ENCODE results near the gene UGT1A6.

DNA sequence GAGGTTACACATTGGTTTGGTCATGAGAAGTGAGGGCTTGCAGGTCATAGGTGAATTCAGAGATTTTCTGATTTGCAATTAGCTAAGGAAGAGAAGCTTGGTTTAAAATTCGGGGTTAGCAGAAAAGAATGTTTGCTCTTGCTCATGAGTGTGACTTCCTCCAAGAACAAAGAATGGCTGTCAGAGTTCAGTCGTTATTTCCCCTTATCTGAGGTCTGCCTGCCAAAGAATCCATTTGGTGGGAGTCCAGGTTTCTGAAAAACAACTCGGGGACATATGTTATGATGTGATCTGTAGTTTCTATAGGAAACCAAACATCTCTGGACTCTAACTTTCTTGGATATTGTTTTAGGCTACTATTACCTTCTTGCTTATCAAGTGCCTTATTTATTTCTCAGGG is 3.2 kb upstream of the UGT1A6 start:
- TF ChIP-seq, protein P1, sequence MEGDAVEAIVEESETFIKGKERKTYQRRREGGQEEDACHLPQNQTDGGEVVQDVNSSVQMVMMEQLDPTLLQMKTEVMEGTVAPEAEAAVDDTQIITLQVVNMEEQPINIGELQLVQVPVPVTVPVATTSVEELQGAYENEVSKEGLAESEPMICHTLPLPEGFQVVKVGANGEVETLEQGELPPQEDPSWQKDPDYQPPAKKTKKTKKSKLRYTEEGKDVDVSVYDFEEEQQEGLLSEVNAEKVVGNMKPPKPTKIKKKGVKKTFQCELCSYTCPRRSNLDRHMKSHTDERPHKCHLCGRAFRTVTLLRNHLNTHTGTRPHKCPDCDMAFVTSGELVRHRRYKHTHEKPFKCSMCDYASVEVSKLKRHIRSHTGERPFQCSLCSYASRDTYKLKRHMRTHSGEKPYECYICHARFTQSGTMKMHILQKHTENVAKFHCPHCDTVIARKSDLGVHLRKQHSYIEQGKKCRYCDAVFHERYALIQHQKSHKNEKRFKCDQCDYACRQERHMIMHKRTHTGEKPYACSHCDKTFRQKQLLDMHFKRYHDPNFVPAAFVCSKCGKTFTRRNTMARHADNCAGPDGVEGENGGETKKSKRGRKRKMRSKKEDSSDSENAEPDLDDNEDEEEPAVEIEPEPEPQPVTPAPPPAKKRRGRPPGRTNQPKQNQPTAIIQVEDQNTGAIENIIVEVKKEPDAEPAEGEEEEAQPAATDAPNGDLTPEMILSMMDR (conservative IDR thresholded peaks at IDR 0.05; ENCODE audit: low read depth in 2 of 2) = no peak
- TF ChIP-seq POLR2AphosphoS5 (IDR thresholded peaks at IDR 0.05; ENCODE audit: low read depth) (no peak), EZH2 (IDR thresholded peaks at IDR 0.05; ENCODE audit: low read depth, unreplicated experiment) (no peak), NANOG (IDR thresholded peaks at IDR 0.05; ENCODE audit: borderline replicate concordance) (no peak), EZH2phosphoT487 (IDR thresholded peaks at IDR 0.05; ENCODE audit: unreplicated experiment) (no peak), JUNB (IDR thresholded peaks at IDR 0.05; ENCODE audit: unreplicated experiment) (no peak)
- TF ChIP-seq, protein P2, sequence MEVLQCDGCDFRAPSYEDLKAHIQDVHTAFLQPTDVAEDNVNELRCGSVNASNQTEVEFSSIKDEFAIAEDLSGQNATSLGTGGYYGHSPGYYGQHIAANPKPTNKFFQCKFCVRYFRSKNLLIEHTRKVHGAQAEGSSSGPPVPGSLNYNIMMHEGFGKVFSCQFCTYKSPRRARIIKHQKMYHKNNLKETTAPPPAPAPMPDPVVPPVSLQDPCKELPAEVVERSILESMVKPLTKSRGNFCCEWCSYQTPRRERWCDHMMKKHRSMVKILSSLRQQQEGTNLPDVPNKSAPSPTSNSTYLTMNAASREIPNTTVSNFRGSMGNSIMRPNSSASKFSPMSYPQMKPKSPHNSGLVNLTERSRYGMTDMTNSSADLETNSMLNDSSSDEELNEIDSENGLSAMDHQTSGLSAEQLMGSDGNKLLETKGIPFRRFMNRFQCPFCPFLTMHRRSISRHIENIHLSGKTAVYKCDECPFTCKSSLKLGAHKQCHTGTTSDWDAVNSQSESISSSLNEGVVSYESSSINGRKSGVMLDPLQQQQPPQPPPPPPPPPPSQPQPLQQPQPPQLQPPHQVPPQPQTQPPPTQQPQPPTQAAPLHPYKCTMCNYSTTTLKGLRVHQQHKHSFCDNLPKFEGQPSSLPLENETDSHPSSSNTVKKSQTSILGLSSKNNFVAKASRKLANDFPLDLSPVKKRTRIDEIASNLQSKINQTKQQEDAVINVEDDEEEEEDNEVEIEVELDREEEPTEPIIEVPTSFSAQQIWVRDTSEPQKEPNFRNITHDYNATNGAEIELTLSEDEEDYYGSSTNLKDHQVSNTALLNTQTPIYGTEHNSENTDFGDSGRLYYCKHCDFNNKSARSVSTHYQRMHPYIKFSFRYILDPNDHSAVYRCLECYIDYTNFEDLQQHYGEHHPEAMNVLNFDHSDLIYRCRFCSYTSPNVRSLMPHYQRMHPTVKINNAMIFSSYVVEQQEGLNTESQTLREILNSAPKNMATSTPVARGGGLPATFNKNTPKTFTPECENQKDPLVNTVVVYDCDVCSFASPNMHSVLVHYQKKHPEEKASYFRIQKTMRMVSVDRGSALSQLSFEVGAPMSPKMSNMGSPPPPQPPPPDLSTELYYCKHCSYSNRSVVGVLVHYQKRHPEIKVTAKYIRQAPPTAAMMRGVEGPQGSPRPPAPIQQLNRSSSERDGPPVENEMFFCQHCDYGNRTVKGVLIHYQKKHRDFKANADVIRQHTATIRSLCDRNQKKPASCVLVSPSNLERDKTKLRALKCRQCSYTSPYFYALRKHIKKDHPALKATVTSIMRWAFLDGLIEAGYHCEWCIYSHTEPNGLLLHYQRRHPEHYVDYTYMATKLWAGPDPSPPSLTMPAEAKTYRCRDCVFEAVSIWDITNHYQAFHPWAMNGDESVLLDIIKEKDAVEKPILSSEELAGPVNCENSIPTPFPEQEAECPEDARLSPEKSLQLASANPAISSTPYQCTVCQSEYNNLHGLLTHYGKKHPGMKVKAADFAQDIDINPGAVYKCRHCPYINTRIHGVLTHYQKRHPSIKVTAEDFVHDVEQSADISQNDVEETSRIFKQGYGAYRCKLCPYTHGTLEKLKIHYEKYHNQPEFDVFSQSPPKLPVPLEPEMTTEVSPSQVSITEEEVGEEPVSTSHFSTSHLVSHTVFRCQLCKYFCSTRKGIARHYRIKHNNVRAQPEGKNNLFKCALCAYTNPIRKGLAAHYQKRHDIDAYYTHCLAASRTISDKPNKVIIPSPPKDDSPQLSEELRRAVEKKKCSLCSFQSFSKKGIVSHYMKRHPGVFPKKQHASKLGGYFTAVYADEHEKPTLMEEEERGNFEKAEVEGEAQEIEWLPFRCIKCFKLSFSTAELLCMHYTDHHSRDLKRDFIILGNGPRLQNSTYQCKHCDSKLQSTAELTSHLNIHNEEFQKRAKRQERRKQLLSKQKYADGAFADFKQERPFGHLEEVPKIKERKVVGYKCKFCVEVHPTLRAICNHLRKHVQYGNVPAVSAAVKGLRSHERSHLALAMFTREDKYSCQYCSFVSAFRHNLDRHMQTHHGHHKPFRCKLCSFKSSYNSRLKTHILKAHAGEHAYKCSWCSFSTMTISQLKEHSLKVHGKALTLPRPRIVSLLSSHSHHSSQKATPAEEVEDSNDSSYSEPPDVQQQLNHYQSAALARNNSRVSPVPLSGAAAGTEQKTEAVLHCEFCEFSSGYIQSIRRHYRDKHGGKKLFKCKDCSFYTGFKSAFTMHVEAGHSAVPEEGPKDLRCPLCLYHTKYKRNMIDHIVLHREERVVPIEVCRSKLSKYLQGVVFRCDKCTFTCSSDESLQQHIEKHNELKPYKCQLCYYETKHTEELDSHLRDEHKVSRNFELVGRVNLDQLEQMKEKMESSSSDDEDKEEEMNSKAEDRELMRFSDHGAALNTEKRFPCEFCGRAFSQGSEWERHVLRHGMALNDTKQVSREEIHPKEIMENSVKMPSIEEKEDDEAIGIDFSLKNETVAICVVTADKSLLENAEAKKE (CRISPR knock-in tag; IDR thresholded peaks at IDR 0.05) = no peak
- TF ChIP-seq, protein P3, sequence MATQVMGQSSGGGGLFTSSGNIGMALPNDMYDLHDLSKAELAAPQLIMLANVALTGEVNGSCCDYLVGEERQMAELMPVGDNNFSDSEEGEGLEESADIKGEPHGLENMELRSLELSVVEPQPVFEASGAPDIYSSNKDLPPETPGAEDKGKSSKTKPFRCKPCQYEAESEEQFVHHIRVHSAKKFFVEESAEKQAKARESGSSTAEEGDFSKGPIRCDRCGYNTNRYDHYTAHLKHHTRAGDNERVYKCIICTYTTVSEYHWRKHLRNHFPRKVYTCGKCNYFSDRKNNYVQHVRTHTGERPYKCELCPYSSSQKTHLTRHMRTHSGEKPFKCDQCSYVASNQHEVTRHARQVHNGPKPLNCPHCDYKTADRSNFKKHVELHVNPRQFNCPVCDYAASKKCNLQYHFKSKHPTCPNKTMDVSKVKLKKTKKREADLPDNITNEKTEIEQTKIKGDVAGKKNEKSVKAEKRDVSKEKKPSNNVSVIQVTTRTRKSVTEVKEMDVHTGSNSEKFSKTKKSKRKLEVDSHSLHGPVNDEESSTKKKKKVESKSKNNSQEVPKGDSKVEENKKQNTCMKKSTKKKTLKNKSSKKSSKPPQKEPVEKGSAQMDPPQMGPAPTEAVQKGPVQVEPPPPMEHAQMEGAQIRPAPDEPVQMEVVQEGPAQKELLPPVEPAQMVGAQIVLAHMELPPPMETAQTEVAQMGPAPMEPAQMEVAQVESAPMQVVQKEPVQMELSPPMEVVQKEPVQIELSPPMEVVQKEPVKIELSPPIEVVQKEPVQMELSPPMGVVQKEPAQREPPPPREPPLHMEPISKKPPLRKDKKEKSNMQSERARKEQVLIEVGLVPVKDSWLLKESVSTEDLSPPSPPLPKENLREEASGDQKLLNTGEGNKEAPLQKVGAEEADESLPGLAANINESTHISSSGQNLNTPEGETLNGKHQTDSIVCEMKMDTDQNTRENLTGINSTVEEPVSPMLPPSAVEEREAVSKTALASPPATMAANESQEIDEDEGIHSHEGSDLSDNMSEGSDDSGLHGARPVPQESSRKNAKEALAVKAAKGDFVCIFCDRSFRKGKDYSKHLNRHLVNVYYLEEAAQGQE (IDR thresholded peaks at IDR 0.05; ENCODE audit: unreplicated experiment) = no peak

All from GM23338 (cell line).